ENCODE measurements around the gene KIF26B. TPM values are rescaled to one million over a fixed set of nuclear protein-coding genes. Genes with fewer than 3 reads are reported as not detected.

KIF26B gene
- total RNA-seq, 4 donors from 2014 or later = 0.20 to 0.79 (median 0.41) TPM; not detected in 1

DNA sequence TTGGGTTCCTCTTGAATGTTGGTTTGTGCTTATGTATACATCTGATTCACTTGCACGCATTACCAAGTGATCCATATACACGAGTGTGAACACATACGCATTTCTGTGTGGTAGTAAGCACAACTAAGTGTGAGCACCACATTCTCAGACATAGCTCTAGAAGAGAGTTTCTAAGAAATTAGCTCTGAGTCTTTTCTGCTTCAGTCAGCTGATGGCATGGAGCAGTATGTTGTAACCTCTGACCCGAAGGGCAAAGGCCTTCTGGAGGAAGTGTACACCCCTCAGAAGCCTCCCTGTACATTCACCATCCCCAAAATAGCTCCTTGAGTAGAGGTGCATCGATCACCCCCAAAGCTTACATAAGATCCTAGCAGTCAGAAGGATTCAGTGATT, 183.7 kb downstream of the KIF26B start:
- in situ Hi-C loops (cut with MboI; ENCODE audit: low pct_ligation_motif_present in 1 of 4, low pct_unique_long_range_greater_than_20kb in 1 of 4, low sequenced_read_pairs in 3 of 4) = no loop called here
- no peaks in the 10 kb centered on the region for H3K36me3 ChIP-seq
- intact Hi-C loops (cut with DNase I; ENCODE audit: low total_unique reads) = no loop called here
- H3K4me1 ChIP-seq = no peaks in the 10 kb centered on the region
- no peaks in the 10 kb centered on the region for H3K9me3 ChIP-seq
- 85% methylated on average over 5 of the region's 5 CpGs; no CpG with 5 or more reads in 1 of the 2 donors for WGBS, 2 donors (ENCODE audit: low coverage in 1 of 2)
- H3K27ac ChIP-seq = no peak overlapping the region
- DNase-seq = no peak
- H3K4me3 ChIP-seq = no peak overlapping the region
- no peaks in the 10 kb centered on the region for H3K27me3 ChIP-seq
- TF ChIP-seq EP300 (IDR thresholded peaks at IDR 0.05; ENCODE audit: low read depth) (no peak), POLR2AphosphoS5 (IDR thresholded peaks at IDR 0.05) (no peak), POLR2A (IDR thresholded peaks at IDR 0.05) (no peak)
- TF ChIP-seq, protein P1, sequence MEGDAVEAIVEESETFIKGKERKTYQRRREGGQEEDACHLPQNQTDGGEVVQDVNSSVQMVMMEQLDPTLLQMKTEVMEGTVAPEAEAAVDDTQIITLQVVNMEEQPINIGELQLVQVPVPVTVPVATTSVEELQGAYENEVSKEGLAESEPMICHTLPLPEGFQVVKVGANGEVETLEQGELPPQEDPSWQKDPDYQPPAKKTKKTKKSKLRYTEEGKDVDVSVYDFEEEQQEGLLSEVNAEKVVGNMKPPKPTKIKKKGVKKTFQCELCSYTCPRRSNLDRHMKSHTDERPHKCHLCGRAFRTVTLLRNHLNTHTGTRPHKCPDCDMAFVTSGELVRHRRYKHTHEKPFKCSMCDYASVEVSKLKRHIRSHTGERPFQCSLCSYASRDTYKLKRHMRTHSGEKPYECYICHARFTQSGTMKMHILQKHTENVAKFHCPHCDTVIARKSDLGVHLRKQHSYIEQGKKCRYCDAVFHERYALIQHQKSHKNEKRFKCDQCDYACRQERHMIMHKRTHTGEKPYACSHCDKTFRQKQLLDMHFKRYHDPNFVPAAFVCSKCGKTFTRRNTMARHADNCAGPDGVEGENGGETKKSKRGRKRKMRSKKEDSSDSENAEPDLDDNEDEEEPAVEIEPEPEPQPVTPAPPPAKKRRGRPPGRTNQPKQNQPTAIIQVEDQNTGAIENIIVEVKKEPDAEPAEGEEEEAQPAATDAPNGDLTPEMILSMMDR (IDR thresholded peaks at IDR 0.05) = no peak

DNA sequence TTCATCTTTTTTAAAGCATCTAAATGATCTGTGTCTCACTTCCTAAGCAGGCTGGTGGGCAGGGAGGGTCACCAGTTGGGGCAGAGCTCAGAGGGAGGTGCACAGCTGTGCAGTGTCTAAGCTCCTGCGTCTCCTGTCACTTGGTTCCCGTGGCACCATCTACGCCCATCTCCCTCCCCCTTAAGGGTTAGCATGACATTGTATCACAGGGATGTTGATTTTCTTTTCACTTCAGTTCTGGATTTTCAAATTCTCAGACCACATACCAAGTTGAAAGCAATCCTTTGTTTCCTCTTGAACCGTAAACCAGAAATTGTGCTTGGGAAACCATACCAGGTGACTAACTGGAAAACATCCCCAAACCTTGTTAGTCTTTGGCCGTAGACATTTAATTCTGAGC, 187.0 kb downstream of the KIF26B start:
- intact Hi-C loops (cut with DNase I; ENCODE audit: low total_unique reads) (no loop called here), in situ Hi-C loops (cut with MboI; ENCODE audit: low pct_ligation_motif_present in 1 of 4, low pct_unique_long_range_greater_than_20kb in 1 of 4, low sequenced_read_pairs in 3 of 4) (no loop called here)
- H3K9me3 ChIP-seq = no peaks in the 10 kb centered on the region
- no peak for DNase-seq
- H3K27ac ChIP-seq = no peak overlapping the region
- H3K4me3 ChIP-seq = no peak overlapping the region
- H3K4me1 ChIP-seq = no peaks in the 10 kb centered on the region
- H3K36me3 ChIP-seq = no peaks in the 10 kb centered on the region
- TF ChIP-seq, protein P1 (IDR thresholded peaks at IDR 0.05) = no peak
- TF ChIP-seq POLR2AphosphoS5 (IDR thresholded peaks at IDR 0.05) (no peak), EP300 (IDR thresholded peaks at IDR 0.05; ENCODE audit: low read depth) (no peak), POLR2A (IDR thresholded peaks at IDR 0.05) (no peak)
- H3K27me3 ChIP-seq = no peaks in the 10 kb centered on the region
- WGBS, 2 donors (ENCODE audit: low coverage in 1 of 2) = 72 to 88% methylated on average over 2 to 5 of the region's 5 CpGs

DNA sequence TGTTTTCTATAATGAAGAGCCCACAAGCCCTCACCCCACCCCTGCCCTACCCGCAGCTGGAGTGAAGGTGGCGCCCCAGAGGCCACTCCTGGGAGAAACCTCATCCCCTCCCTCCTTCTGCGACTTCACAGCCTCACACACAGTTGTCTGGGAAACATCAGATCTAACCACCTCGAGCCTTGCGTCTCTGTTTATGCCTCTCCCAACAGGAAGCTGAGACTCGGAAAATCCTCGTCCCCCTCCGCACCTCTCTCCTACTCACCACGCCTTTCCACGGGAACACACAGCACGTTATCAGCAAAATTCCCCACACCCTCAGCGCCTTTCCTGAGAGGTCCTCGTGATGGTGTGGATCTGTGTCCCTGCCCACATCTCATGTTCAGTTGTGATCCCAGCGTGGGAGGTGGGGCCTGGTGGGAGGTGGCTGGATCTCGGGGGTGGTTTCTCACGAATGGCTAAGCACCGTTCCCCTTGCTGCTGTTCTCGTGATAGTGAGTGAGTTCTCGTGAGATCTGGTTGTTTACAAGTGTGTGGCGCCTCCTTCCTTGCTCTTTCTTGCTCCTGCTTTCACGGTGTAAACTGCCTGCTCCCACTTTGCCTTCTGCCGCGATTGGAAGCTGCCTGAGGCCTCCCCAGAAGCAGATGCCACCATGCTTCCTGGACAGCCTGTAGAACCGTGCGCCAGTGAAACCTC, 190.6 kb downstream of the KIF26B start:
- Histone ChIP-seq H3K27me3 (no peaks in the 10 kb centered on the region), H3K4me3 (no peak overlapping the region), H3K27ac (no peak overlapping the region), H3K9me3 (no peaks in the 10 kb centered on the region), H3K36me3 (no peaks in the 10 kb centered on the region), H3K4me1 (no peaks in the 10 kb centered on the region)
- WGBS, 2 donors (ENCODE audit: low coverage in 1 of 2) = 73 to 90% methylated on average over 7 to 25 of the region's 25 CpGs
- intact Hi-C loops (cut with DNase I; ENCODE audit: low total_unique reads) (no loop called here), in situ Hi-C loops (cut with MboI; ENCODE audit: low pct_ligation_motif_present in 1 of 4, low pct_unique_long_range_greater_than_20kb in 1 of 4, low sequenced_read_pairs in 3 of 4) (no loop called here)
- no peak for DNase-seq
- TF ChIP-seq, protein P1 (IDR thresholded peaks at IDR 0.05) = no peak
- TF ChIP-seq POLR2A (IDR thresholded peaks at IDR 0.05) = no peak
- TF ChIP-seq POLR2AphosphoS5 (IDR thresholded peaks at IDR 0.05) = no peak
- TF ChIP-seq EP300 (IDR thresholded peaks at IDR 0.05; ENCODE audit: low read depth) = no peak

DNA sequence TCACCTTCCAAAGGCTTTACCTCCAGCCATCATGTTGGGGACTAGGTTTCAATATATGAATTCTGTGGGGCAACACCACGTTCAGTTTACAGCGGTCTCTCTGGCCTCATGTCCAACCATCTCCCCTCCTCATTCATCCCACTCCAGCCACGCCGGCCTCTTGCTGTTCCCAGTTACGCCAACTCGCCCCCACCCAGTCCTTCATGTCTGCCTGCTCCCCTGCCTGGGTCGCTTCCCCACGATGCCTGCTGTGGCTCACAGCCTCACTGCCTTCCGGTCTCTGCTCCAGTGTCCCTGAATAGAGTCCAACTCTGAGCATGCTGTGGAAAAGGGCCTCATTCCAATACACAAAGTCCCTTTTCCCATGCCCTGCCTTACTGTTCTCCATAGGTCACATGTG, 193.8 kb downstream of the KIF26B start:
- Histone ChIP-seq H3K27ac (no peak overlapping the region), H3K27me3 (no peaks in the 10 kb centered on the region), H3K9me3 (no peaks in the 10 kb centered on the region), H3K36me3 (no peaks in the 10 kb centered on the region), H3K4me3 (no peak overlapping the region), H3K4me1 (no peaks in the 10 kb centered on the region)
- intact Hi-C loops (cut with DNase I; ENCODE audit: low total_unique reads) = no loop called here
- 77 to 89% methylated on average over 7 to 9 of the region's 9 CpGs for WGBS, 2 donors (ENCODE audit: low coverage in 1 of 2)
- in situ Hi-C loops (cut with MboI; ENCODE audit: low pct_ligation_motif_present in 1 of 4, low pct_unique_long_range_greater_than_20kb in 1 of 4, low sequenced_read_pairs in 3 of 4) = no loop called here
- DNase-seq = no peak
- TF ChIP-seq, protein P1 (IDR thresholded peaks at IDR 0.05) = no peak

Data from transverse colon (tissue), 4 donors.